RWPE2 (cell line): ENCODE data around the gene HCRTR1.

ENCODE experiments used
- ATAC-seq: fragments of 200-7000 bp; cut with Tn5 transposase; 3 replicates; pipeline ENCODE4 v1.9.1; 2021; ENCODE audit warnings: low read depth
- DNase-seq: peaks from one replicate; pipeline ENCODE4 v3.0.0-alpha.2; 2020; ENCODE audit warnings: low spot score
- H3K27ac ChIP-seq: fragments of 450-650 bp; 2 replicates; pipeline ENCODE4 v1.5.1; 2017; ENCODE audit warnings: mild to moderate bottlenecking; ENCODE audit not compliant: poor library complexity, severe bottlenecking
- H3K27me3 ChIP-seq: fragments of 250-450 bp; sonication (Bioruptor Pico); 2 replicates; pipeline ENCODE4 v1.5.1; 2021; ENCODE audit warnings: mild to moderate bottlenecking, moderate library complexity; ENCODE audit not compliant: insufficient read depth, poor library complexity, severe bottlenecking
- H3K36me3 ChIP-seq: fragments of 250-450 bp; sonication (Bioruptor Pico); 2 replicates; pipeline ENCODE4 v1.5.1; 2020; ENCODE audit warnings: low read depth, mild to moderate bottlenecking, moderate library complexity
- H3K4me1 ChIP-seq: fragments of 250-450 bp; sonication (Bioruptor Pico); 2 replicates; pipeline ENCODE4 v1.5.1; 2021; ENCODE audit warnings: mild to moderate bottlenecking, moderate library complexity; ENCODE audit not compliant: insufficient read depth, poor library complexity, severe bottlenecking
- H3K4me3 ChIP-seq: fragments of 250-450 bp; sonication (Bioruptor Pico); 2 replicates; pipeline ENCODE4 v1.5.1; 2021; ENCODE audit warnings: mild to moderate bottlenecking, moderate library complexity; ENCODE audit not compliant: severe bottlenecking
- H3K9me3 ChIP-seq: fragments of 250-450 bp; sonication (Bioruptor Pico); 2 replicates; pipeline ENCODE4 v1.5.1; 2021; ENCODE audit warnings: mild to moderate bottlenecking, moderate library complexity; ENCODE audit not compliant: severe bottlenecking
- TF ChIP-seq, protein P1 (sequence below): fragments of 450-650 bp; IDR thresholded peaks from one replicate; pipeline ENCODE4 v1.5.1; 2017; ENCODE audit warnings: mild to moderate bottlenecking, moderate library complexity; ENCODE audit not compliant: poor library complexity, severe bottlenecking

Gene HCRTR1

DNA sequence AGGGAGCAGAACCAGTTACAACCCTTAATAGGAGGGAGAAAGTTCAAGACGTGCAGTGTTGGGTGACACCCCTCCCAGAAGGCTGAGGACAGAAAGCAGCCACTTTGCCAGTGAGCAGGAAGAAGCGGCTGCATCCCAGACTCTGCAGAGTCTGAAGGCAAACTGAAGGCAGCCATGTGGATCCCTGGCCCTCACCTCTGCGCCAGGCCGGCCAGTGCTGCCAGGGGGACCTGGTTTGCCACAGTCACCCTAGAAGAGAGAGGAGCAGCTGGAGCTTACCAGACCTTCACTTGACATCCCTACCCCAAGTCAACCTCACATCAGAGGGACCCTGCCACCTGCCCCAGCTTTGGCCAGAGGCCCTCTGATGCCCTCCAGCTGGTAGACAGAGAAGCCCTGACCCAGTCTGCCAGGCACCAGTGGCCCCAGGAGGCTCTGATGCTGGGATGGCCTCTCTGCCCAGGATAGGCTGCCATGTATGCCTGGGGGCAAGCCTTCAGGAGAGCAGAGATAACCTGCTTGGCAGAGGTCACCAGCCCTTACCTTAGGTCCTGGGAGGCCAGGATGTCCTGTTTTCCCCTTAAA lies 43.5 kb downstream of the HCRTR1 start:
- no peak overlapping the region for H3K4me3 ChIP-seq
- H3K9me3 ChIP-seq: no peaks in the 10 kb centered on the region
- peaks cover 61% of the 10 kb centered on the region for H3K36me3 ChIP-seq
- DNase-seq (no peak), ATAC-seq (no peak)
- H3K27me3 ChIP-seq: no peaks in the 10 kb centered on the region
- TF ChIP-seq, protein P1, sequence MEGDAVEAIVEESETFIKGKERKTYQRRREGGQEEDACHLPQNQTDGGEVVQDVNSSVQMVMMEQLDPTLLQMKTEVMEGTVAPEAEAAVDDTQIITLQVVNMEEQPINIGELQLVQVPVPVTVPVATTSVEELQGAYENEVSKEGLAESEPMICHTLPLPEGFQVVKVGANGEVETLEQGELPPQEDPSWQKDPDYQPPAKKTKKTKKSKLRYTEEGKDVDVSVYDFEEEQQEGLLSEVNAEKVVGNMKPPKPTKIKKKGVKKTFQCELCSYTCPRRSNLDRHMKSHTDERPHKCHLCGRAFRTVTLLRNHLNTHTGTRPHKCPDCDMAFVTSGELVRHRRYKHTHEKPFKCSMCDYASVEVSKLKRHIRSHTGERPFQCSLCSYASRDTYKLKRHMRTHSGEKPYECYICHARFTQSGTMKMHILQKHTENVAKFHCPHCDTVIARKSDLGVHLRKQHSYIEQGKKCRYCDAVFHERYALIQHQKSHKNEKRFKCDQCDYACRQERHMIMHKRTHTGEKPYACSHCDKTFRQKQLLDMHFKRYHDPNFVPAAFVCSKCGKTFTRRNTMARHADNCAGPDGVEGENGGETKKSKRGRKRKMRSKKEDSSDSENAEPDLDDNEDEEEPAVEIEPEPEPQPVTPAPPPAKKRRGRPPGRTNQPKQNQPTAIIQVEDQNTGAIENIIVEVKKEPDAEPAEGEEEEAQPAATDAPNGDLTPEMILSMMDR: no peak
- H3K4me1 ChIP-seq: no peaks in the 10 kb centered on the region
- H3K27ac ChIP-seq: no peak overlapping the region

GRCh38 chr1:31661856-31662255 lies 44.4 kb downstream of the HCRTR1 start:
- no peaks in the 10 kb centered on the region for H3K27me3 ChIP-seq
- no peak overlapping the region for H3K4me3 ChIP-seq
- H3K27ac ChIP-seq: no peak overlapping the region
- H3K4me1 ChIP-seq: peaks cover 7% of the 10 kb centered on the region
- ATAC-seq: no peak
- no peak for DNase-seq
- peaks cover 60% of the 10 kb centered on the region for H3K36me3 ChIP-seq
- H3K9me3 ChIP-seq: no peaks in the 10 kb centered on the region
- TF ChIP-seq, protein P1: no peak

DNA sequence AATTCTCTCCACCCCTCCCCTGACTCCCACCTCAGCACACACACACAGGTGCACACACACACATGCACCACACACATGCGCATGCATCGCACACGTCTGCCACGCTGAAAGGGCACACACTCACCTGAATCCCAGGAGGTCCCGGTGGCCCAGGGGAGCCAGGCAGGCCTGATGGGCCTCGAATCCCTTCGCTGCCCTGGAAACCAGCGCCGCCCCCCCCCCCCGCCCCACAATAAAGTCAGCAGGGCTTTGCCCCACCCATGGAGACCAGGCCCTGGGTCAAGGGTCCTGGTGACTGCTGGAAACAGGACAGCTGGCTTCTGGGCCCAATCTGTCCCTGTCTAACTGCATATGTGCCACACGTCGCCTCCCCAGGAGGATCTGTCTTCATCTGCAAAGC lies 45.0 kb downstream of the HCRTR1 start:
- TF ChIP-seq, protein P1: no peak
- H3K36me3 ChIP-seq: peaks cover 60% of the 10 kb centered on the region

DNA sequence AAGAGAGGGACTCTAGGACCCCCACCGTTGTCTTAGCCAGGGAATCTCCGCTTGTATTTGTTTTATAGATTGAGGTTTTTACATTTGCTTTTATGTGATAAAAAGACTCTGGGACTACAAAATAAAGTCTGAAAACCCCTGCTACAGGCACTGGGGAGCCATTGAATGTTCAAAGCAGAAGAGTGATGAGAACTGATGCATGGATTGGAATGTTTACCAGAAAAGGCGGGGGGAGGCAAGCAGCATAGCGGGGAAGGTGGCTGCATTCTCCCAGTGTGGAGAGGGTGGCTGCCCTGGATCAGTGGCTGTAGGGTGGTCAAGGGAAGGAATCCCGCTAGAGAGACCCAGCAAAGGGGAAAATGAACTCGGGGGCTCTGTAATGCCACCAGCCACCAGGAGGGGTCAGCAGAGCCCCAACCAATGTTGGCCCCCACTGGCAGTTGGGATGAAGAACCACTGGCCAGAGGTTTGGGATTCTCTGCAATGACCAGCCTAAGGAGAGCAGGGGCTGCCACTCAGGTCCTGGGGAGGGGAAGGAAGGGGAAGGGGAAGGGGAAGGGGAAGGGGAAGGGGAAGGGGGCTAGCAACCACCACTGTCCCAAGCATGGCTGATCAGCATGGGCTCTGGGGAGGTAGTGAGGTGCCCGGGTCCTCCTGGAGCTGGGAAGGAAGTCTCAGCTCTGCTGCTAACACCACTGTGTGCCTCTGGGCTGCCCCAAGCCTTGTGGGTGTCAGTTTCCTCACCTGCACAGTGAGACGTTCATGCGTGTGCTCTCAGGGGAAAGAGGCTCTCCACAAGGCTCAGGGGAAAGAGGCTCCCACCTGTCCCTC lies 46.3 kb downstream of the HCRTR1 start:
- TF ChIP-seq, protein P1: peak; percentile 79
- H3K36me3 ChIP-seq: peaks cover 52% of the 10 kb centered on the region
- H3K4me1 ChIP-seq: peaks cover 12% of the 10 kb centered on the region
- no peak overlapping the region for H3K4me3 ChIP-seq
- no peak overlapping the region for H3K27ac ChIP-seq
- DNase-seq: no peak
- H3K9me3 ChIP-seq: no peaks in the 10 kb centered on the region
- no peaks in the 10 kb centered on the region for H3K27me3 ChIP-seq
- ATAC-seq: peak; percentile 25; the same call in 2 of the 3 replicates

More for the DNA sequence above, 45.0 kb downstream of the HCRTR1 start:
- H3K4me1 ChIP-seq: peaks cover 12% of the 10 kb centered on the region
- H3K27ac ChIP-seq: no peak overlapping the region
- H3K27me3 ChIP-seq: no peaks in the 10 kb centered on the region
- no peak for DNase-seq
- no peak overlapping the region for H3K4me3 ChIP-seq
- ATAC-seq: no peak
- H3K9me3 ChIP-seq: no peaks in the 10 kb centered on the region

DNA sequence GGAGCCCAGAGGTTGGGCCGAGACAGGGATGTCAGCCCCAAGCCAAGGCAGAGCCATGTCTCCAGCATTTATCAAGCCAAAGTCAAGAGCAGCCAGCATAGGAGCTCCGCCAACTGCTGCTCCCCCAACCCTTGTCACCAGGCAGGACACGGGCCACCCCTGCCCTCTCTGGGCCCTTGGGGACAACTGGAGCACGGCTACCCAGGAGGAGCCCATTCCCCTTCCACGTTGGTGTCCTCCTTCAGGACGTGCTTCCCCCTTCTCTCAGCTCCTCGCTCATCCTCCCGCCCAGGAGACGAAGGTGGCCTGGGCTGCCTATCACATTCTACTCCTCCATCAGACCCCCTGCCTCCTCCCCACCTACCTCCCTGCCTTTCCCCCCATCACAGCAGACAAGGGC lies 47.0 kb downstream of the HCRTR1 start:
- Histone ChIP-seq H3K9me3 (no peaks in the 10 kb centered on the region), H3K4me3 (no peak overlapping the region), H3K4me1 (peaks cover 17% of the 10 kb centered on the region), H3K27me3 (no peaks in the 10 kb centered on the region), H3K27ac (no peak overlapping the region), H3K36me3 (peaks cover 48% of the 10 kb centered on the region)
- DNase-seq (no peak), ATAC-seq (no peak)
- TF ChIP-seq, protein P1: no peak
